Gastroesophageal sphincter (tissue), 4 donors: ENCODE measurements around the gene PNKP. TPM values are rescaled to one million over a fixed set of nuclear protein-coding genes. Genes with fewer than 3 reads are reported as not detected.

Source experiments
- ATAC-seq: fragments of 150-250 bp; one replicate; pipeline ENCODE4 v1.9.1; 2016; ENCODE audit warnings: mild to moderate bottlenecking, moderate library complexity
- H3K27ac ChIP-seq, 4 donors: fragments of 200-600 bp; sonication (generic) in 3 of 4; 1 replicate in 3 of 4; 2 replicates in 1 of 4; pipeline ENCODE4 v1.5.1; 2016 to 2019
- H3K27me3 ChIP-seq: fragments of 200-600 bp; sonication (generic); one replicate; pipeline ENCODE4 v1.5.1; 2019
- H3K36me3 ChIP-seq, 2 donors: fragments of 200-600 bp; sonication (generic); one replicate each; pipeline ENCODE4 v1.5.1; 2019; ENCODE audit warnings: control low read depth in 1 of 2
- H3K4me1 ChIP-seq, 3 donors: fragments of 200-600 bp; sonication (generic); 1 replicate in 2 of 3; 2 replicates in 1 of 3; pipeline ENCODE4 v1.5.1; 2016 to 2019; ENCODE audit warnings: control low read depth in 2 of 3
- H3K4me3 ChIP-seq, 2 donors: fragments of 200-600 bp; sonication (generic); one replicate each; pipeline ENCODE4 v1.5.1; 2019; ENCODE audit warnings: mild to moderate bottlenecking in 1 of 2, moderate library complexity in 1 of 2
- H3K9me3 ChIP-seq, 3 donors: fragments of 200-600 bp; sonication (generic); one replicate each; pipeline ENCODE4 v1.5.1; 2017 to 2019; ENCODE audit warnings: control low read depth in 2 of 3
- CTCF ChIP-seq, 4 experiments: fragments of 200-600 bp in 2 of 4; fragments of 450-650 bp in 2 of 4; sonication (generic) in 1 of 4; IDR thresholded peaks; one replicate each; pipeline ENCODE4 v1.5.1; 2017 to 2019; ENCODE audit warnings: antibody characterized with exemption in 4 of 4, mild to moderate bottlenecking in 2 of 4, moderate library complexity in 2 of 4
- EP300 ChIP-seq: sonication (generic); formaldehyde crosslinking; IDR thresholded peaks from one replicate; pipeline ENCODE4 v1.6.1; 2017; ENCODE audit warnings: antibody characterized with exemption, mild to moderate bottlenecking
- POLR2A ChIP-seq, 2 donors: fragments of 450-650 bp; IDR thresholded peaks; one replicate each; pipeline ENCODE4 v1.6.1; 2017; ENCODE audit warnings: antibody characterized with exemption in 2 of 2, mild to moderate bottlenecking in 2 of 2, moderate library complexity in 1 of 2
- POLR2AphosphoS5 ChIP-seq: sonication (generic); formaldehyde crosslinking; IDR thresholded peaks from one replicate; pipeline ENCODE4 v1.6.1; 2017; ENCODE audit warnings: antibody characterized with exemption
- WGBS, 2 donors: methylation state at CpG; one replicate each; pipeline ENCODE4 v1.1.5; 2018; ENCODE audit warnings: low coverage in 1 of 2; 5-methylcytosine and 5-hydroxymethylcytosine counted together
- total RNA-seq, 4 donors: library from RNA; depleted of rRNA; stranded (reverse); fragments of >200 nt; gene quantifications; one replicate each; pipeline ENCODE4 v1.1.0, GENCODE V29; 2016

Gene PNKP
- total RNA-seq, 4 donors from 2014 or later, result 12.5 to 64.3 (median 29.4) TPM

DNA sequence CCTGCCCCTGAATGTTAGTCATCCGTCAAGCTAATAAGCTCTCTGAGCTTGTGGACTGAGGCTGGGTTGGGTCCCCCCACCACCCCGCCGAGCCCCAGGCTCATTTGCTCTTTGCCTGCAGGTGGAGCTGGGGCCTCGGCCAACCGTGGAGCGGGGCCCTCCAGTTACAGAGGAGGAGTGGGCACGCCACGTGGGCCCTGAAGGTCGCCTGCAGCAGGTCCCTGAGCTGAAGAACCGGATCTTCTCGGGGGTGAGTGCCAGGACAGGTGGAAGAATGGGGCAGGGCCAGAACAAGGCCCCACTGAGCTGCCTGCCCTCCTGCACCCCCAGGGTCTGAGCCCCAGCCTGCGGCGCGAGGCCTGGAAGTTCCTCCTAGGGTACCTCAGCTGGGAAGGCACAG lies 15.3 kb upstream of the PNKP start:
- no peak for ATAC-seq
- H3K4me3 ChIP-seq, result no peak overlapping the region
- TF ChIP-seq POLR2AphosphoS5 (no peak), POLR2A (IDR thresholded peaks at IDR 0.05) (no peak), CTCF (IDR thresholded peaks at IDR 0.05) (no peak), EP300 (no peak)
- WGBS, 2 donors, result 100% methylated on average over 4 of the region's 14 CpGs; no CpG with 5 or more reads in 1 of the 2 donors
- peaks cover 0 to 88% of the 10 kb centered on the region in 2 donors for H3K36me3 ChIP-seq
- no peak overlapping the region for H3K27ac ChIP-seq
- H3K27me3 ChIP-seq, result no peaks in the 10 kb centered on the region
- H3K4me1 ChIP-seq, result peaks cover 0 to 26% (median 9%) of the 10 kb centered on the region in 3 donors
- H3K9me3 ChIP-seq, result peaks cover 0 to 4% (median 0%) of the 10 kb centered on the region in 3 donors

DNA sequence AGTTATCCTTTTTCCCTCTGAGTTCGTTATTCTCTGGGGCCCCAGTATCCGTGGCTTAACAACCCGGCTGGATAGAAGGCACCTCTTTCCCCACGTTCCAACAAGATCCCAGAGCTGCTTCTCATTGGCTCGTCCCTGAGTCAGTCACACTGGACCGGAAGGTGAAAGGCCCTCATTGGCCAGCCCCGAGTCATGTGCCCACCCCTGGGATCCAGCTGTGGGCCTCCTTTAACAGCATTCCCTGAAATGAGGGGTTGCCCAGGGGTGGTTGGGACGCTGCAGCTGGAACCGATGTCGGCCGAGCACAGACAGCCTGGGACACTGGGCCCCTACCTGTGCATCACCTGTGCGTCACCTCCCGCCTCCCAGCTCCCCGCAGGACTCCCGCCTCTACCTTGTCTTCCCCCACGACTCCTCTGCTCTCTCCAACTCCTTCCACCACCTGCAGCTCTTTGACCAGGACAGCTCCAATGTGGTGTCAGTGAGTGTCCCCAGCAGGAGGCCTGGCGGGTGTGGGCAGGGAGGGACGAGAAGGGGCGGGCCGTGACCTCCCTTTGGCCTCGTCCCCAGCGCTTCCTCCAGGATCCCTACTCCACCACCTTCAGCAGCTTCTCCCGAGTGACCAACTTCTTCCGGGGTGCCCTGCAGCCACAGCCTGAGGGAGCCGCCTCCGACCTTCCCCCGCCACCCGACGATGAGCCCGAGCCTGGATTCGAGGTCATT lies 14.5 kb upstream of the PNKP start:
- Histone ChIP-seq H3K4me1 (peaks cover 0 to 26% (median 9%) of the 10 kb centered on the region in 3 donors), H3K27ac (no peak overlapping the region), H3K9me3 (peaks cover 0 to 4% (median 0%) of the 10 kb centered on the region in 3 donors), H3K4me3 (no peak overlapping the region), H3K36me3 (peaks cover 0 to 80% of the 10 kb centered on the region in 2 donors), H3K27me3 (no peaks in the 10 kb centered on the region)
- TF ChIP-seq POLR2AphosphoS5 (no peak), POLR2A (IDR thresholded peaks at IDR 0.05) (no peak), CTCF (IDR thresholded peaks at IDR 0.05) (no peak), EP300 (no peak)
- ATAC-seq, result no peak
- 85 to 89% methylated on average over 18 to 21 of the region's 31 CpGs for WGBS, 2 donors

DNA sequence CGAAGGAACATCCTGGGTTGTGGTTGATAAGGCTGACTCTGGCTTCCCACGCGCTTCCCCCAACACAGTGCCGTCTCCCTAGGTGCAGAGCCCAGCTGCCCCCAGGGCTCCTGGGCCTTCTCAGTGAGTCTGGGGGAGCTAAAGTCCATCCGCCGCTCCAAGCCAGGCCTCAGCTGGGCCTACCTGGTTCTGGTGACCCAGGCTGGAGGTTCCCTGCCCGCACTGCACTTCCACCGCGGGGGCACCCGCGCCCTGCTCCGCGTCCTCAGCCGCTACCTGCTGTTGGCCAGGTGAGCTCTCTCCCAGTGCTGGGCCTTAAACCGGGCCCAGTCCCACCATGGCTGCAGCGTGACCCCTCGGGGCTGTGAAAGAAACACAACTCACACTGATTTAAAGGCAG lies 13.8 kb upstream of the PNKP start:
- 85% methylated on average over 4 of the region's 17 CpGs; no CpG with 5 or more reads in 1 of the 2 donors for WGBS, 2 donors
- no peak overlapping the region for H3K4me3 ChIP-seq
- H3K27ac ChIP-seq, result no peak overlapping the region
- peaks cover 0 to 26% (median 9%) of the 10 kb centered on the region in 3 donors for H3K4me1 ChIP-seq
- H3K36me3 ChIP-seq, result peaks cover 0 to 73% of the 10 kb centered on the region in 2 donors
- ATAC-seq, result no peak
- TF ChIP-seq EP300 (no peak), POLR2A (IDR thresholded peaks at IDR 0.05) (no peak), CTCF (IDR thresholded peaks at IDR 0.05) (no peak)
- H3K9me3 ChIP-seq, result peaks cover 0 to 4% (median 0%) of the 10 kb centered on the region in 3 donors
- H3K27me3 ChIP-seq, result no peaks in the 10 kb centered on the region

- Histone ChIP-seq H3K36me3 (peaks cover 0 to 65% of the 10 kb centered on the region in 2 donors), H3K4me1 (peaks cover 0 to 32% (median 13%) of the 10 kb centered on the region in 3 donors), H3K27ac (no peak overlapping the region), H3K27me3 (no peaks in the 10 kb centered on the region), H3K4me3 (no peak overlapping the region), H3K9me3 (peaks cover 0 to 4% (median 0%) of the 10 kb centered on the region in 3 donors)
- TF ChIP-seq CTCF (IDR thresholded peaks at IDR 0.05), result no peak
- no peak for TF ChIP-seq POLR2A (IDR thresholded peaks at IDR 0.05)
- TF ChIP-seq POLR2AphosphoS5, result no peak
- no peak for TF ChIP-seq EP300
- WGBS, 2 donors, result 90% methylated on average over 2 of the region's 10 CpGs; no CpG with 5 or more reads in 1 of the 2 donors
- ATAC-seq, result no peak
These were observed 12.9 kb upstream of the PNKP start for GRCh38 chr19:49880162-49880869.
